ES-I3 (cell line): ENCODE results near the gene MAN1A2.
"Not testable (repeated sequence)": the region's sequence is repeated elsewhere in the genome, so short reads cannot be mapped to it uniquely, and the experiment has no call there.

Experiments used
- H3K36me3 ChIP-seq: 2 replicates; pipeline ENCODE4 v1.6.1; 2013; ENCODE audit warnings: mild to moderate bottlenecking, low read length, control low read depth, moderate library complexity; ENCODE audit not compliant: insufficient read depth
- H3K4me1 ChIP-seq: 2 replicates; pipeline ENCODE4 v1.6.1; 2013; ENCODE audit warnings: mild to moderate bottlenecking, control low read depth, low read length; ENCODE audit not compliant: insufficient read depth
- H3K9ac ChIP-seq: 2 replicates; pipeline ENCODE4 v1.6.1; 2013; ENCODE audit warnings: low read depth, mild to moderate bottlenecking, low read length, moderate library complexity
- H3K9me3 ChIP-seq: 2 replicates; pipeline ENCODE4 v1.6.1; 2013; ENCODE audit warnings: mild to moderate bottlenecking, low read length, moderate library complexity; ENCODE audit not compliant: control insufficient read depth, insufficient read depth

MAN1A2 gene

DNA sequence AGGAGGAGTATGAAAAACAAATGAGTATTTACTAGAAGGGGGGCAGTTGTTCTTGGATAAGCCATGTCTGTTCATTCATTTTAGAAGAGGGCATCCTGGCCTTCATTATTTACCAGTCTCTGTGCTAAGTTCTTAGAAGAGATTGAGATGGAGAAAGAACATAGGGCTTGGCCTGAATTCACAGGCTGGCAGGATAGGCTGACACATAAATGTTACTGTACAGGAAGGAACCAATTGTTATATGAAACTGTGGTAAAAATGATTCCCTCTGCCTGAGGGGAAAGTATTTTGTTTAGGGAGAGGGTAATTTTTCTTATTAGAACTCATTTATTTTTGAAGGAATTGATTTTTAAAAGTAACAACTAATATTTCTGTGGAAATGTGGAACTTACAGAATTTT is 99.5 kb downstream of the MAN1A2 start:
- H3K4me1 ChIP-seq, result no peaks in the 10 kb centered on the region

DNA sequence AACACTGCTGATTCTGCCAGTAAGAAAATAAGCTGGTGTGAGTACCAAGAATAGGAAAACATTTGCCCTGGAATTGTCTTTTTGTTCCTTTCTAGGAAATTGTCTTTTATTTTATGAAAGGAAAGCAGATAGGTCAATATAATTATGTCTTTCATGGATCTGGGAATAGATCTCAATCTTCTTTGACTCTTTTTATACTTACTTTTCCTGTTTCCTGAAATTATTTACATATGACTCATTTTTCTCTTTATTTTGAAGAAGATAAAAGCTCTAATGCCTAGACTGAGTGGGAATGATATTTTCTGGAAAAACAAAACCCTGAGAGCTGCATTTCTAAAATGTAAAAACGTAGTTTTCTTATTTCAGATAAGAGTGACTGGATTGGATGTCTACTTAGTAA is 100.1 kb downstream of the MAN1A2 start:
- no peak overlapping the region for H3K9ac ChIP-seq
- no peaks in the 10 kb centered on the region for H3K9me3 ChIP-seq
- no peaks in the 10 kb centered on the region for H3K4me1 ChIP-seq
- H3K36me3 ChIP-seq, result no peaks in the 10 kb centered on the region

More for the DNA sequence above, 99.5 kb downstream of the MAN1A2 start:
- Histone ChIP-seq H3K9ac (no peak overlapping the region), H3K9me3 (no peaks in the 10 kb centered on the region), H3K36me3 (no peaks in the 10 kb centered on the region)

DNA sequence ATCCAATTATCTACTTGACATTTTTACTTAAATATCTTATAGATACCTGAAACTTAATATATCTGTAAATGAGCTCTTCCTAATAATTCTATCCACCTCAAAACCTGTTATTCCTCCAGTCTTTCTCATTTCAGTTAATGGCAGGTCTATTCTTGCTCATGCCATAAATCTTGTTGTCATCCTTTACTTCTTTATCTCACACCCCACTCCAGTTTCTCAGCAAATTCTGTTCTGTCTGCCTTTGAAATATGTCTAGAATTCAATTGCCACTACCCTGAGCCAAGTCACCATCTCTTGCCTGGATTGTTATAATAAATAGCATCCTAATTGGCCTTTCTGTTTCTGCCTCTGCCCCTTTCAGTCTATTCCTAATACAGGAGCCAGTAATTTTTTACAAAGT is 105.8 kb downstream of the MAN1A2 start:
- Histone ChIP-seq H3K36me3 (no peaks in the 10 kb centered on the region), H3K9me3 (no peaks in the 10 kb centered on the region), H3K4me1 (no peaks in the 10 kb centered on the region), H3K9ac (no peak overlapping the region)

DNA sequence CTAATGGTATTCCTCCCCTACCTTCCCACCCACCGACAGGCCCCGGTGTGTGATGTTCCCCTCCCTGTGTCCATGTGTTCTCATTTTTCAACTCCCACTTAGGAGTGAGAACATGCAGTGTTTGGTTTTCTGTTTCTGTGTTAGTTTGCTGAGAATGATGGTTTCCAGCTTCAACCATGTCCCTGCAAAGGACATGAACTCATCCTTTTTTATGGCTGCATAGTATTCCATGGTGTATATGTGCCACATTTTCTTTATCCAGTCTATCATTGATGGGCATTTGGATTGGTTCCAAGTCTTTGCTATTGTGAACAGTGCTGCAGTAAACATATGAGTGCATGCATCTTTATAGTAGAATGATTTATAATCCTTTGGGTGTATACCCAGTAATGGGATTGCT is 108.2 kb downstream of the MAN1A2 start:
- H3K9me3 ChIP-seq, H3K36me3 ChIP-seq, H3K9ac ChIP-seq, H3K4me1 ChIP-seq: not testable (repeated sequence)

DNA sequence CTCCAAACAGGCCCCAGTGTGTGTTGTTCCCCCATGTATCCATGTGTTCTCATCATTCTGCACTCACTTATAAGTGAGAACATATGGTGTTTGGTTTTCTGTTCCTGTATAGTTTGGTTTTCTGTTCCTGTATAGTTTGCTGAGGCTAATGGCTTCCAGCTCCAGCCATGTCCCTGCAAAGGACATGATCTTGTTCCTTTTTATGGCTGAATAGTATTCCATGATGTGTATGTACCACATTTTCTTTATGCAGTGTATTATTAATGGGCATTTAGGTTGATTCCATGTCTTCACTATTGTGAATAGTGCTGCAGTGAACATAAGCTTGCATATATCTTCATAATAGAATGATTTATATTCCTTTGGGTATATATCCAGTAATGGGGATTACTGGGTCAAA is 111.8 kb downstream of the MAN1A2 start:
- H3K36me3 ChIP-seq, result no peaks in the 10 kb centered on the region
- no peak overlapping the region for H3K9ac ChIP-seq
- no peaks in the 10 kb centered on the region for H3K9me3 ChIP-seq
- H3K4me1 ChIP-seq, result no peaks in the 10 kb centered on the region

DNA sequence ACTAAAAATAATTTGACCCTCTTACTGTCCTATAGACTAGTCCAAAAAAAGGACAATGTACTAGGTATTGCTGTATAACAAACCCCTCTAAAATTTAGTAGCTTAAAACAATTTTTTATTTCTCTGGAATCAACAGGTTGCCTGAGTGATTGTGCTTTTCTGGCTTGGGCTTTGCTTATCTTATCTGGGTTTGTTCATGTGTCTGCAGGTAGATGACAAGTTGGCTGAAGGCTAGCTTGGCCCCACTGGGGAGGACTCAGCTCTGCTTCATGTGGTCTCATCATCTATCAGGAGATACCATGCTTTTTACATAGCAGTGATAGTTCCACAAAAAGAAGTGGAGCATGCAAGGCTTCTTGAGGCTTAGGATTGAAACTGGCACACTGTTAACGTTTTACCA is 114.2 kb downstream of the MAN1A2 start:
- Histone ChIP-seq H3K36me3 (no peaks in the 10 kb centered on the region), H3K4me1 (no peaks in the 10 kb centered on the region), H3K9me3 (no peaks in the 10 kb centered on the region), H3K9ac (no peak overlapping the region)

DNA sequence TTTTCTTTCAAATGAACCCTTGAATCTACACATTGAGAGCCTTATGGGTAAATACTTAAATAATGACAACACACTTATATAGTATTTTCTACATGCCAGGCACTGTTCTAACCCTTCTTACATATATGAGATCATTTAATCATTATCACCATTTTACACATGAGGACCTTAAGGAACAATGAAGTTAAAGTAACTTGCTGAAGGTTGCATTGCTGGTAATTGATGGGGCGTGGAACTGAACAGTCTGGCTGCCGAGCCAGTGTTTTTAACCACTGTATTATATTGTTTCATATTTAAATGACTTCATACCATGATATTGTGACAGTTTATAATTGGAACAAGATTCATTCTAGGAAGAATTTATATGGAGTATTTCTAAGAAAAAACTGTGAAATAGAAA is 126.7 kb downstream of the MAN1A2 start:
- H3K36me3 ChIP-seq, result no peaks in the 10 kb centered on the region
- H3K9ac ChIP-seq, result no peak overlapping the region
- H3K4me1 ChIP-seq, result no peaks in the 10 kb centered on the region
- H3K9me3 ChIP-seq, result no peaks in the 10 kb centered on the region

DNA sequence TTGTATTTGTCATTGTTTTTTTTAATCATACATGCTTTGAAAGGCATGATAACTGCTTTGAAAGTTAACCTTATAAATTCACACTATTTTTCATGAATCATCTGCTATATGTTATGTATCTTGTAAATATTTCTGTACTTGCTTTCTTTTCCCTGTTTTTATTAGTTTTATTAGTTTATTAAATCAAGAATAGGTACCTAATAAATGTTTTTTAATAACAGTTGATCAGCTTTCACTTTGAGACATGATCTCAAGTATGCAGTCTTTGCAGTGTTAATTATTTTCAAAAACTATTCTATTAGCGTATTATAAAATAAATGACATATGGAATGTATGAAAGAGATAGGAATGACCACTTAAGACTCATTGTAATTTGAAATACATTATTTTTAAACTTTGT is 127.8 kb downstream of the MAN1A2 start:
- H3K4me1 ChIP-seq, result no peaks in the 10 kb centered on the region
- H3K9me3 ChIP-seq, result no peaks in the 10 kb centered on the region
- no peak overlapping the region for H3K9ac ChIP-seq
- H3K36me3 ChIP-seq, result no peaks in the 10 kb centered on the region

DNA sequence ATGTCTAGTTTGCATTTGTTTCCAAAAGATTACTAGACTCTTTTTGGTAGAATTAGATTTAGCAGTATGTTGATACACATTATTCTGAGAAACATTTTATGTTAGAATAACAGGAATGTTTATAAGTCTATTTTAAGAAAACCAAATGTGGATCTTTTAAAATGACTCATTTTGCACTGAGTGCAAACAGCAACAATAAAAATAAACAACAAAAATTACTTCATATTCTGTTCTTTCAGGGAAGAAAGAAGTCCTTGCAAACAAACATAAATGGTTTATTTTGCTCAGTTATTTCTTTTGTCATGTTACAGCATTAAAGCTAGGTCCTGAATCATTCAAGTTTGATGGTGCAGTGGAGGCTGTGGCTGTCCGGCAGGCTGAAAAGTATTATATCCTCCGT is 131.8 kb downstream of the MAN1A2 start:
- no peaks in the 10 kb centered on the region for H3K9me3 ChIP-seq
- H3K4me1 ChIP-seq, result no peaks in the 10 kb centered on the region
- H3K9ac ChIP-seq, result no peak overlapping the region
- no peaks in the 10 kb centered on the region for H3K36me3 ChIP-seq

DNA sequence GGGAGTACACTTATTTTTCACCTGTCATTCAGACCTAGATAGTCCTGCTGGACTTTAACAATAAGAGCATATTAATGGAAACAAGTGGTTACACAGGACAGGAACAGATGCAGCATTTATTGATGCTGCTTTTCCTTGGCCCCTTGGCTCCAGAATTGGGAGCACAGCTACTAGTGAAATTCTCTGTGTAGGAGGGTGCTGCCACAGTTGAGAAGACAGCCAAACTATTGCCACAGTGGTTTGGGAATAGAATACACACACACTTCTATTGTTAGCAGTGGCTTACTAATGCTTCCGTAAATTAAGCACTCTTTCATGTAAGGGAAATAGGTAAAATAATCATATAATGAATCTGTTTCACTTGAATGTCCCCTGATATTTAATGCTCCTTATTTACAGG is 133.3 kb downstream of the MAN1A2 start:
- Histone ChIP-seq H3K4me1 (no peaks in the 10 kb centered on the region), H3K36me3 (no peaks in the 10 kb centered on the region), H3K9me3 (no peaks in the 10 kb centered on the region), H3K9ac (no peak overlapping the region)

DNA sequence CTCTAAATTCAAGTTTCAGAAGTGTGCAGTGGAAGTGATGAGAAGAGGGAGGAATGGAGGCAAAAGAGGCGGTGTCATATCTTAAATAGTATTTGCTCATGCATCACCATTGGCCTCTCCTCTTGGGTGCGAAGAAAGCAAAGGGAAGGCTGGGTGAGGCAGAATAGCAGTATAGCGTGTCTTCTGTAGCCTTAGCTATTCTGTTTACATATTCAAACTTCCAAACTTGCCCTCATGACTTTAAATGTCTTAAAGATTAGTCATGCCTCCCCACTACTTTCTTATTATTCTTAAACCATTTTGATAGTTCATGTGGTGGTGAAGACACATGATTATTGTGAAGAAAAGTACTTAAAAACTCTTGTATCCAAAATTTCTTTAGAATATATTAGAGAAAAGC is 134.0 kb downstream of the MAN1A2 start:
- no peaks in the 10 kb centered on the region for H3K4me1 ChIP-seq
- no peak overlapping the region for H3K9ac ChIP-seq
- H3K9me3 ChIP-seq, result no peaks in the 10 kb centered on the region
- H3K36me3 ChIP-seq, result no peaks in the 10 kb centered on the region

DNA sequence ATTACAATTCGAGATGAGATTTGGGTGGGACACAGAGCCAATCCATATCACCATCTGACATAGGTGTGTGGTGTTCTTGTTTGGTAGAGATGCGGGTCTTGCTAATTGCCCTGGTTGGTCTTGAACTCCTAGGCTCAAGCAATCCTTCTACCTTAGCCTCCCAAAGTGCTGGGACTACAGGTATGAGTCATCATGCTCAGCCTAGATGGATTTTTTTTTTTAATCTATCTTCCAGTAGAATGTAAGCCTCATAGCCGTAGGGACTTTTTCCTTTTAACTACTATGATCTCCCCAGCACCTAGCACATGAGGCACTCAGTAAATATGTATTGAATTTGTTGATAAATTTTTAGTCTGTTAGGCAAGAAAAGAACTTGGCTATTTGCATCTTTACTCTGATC is 144.0 kb downstream of the MAN1A2 start:
- Histone ChIP-seq H3K4me1 (no peaks in the 10 kb centered on the region), H3K9ac (no peak overlapping the region), H3K36me3 (no peaks in the 10 kb centered on the region), H3K9me3 (no peaks in the 10 kb centered on the region)

DNA sequence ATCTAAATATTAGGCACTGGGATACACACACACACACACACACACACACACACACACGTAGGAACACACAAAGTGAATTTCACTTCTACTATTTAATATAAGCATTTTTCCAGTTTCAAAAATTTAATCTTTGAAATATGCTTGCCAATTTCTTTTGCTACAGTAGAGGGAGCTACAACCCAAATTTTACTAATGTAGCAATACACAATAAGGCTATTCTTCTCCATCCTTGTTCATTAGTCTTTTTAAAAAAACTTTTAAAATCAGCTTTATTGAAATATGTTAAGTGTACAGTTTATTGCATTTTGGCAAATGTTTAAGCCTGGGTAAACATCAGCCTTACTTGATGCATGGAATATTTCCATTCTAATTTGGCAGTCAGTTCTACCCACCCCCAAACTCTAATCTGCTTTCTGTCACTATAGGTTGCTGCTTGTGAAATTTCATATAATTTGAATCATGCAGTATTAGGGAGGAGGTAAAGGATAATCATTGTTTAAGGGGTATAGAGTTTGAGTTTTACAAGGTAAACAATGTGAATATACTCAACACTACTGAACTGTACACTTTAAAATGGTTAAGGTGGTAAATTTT is 145.6 kb downstream of the MAN1A2 start:
- no peak overlapping the region for H3K9ac ChIP-seq

DNA sequence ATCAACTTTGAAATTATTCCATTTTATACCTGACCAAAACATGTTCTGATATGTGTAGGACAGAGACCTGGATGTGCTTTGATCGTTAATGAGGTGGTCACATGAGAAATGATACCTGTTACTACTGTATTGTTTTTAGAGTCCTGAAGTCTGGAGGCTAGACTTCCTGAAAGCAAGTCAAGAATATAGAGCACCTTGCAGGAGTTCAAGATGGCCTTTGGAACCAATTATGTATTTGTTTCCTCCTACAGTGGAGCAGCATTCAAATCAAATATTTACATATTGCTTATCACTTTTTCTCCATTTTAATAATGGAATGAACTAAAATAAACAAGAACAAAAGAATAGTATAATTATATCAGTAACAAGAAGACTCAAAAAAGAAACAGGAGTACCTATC is 155.9 kb downstream of the MAN1A2 start:
- H3K36me3 ChIP-seq, result no peaks in the 10 kb centered on the region
- no peaks in the 10 kb centered on the region for H3K9me3 ChIP-seq
- no peak overlapping the region for H3K9ac ChIP-seq
- no peaks in the 10 kb centered on the region for H3K4me1 ChIP-seq

More for the DNA sequence above, 145.6 kb downstream of the MAN1A2 start:
- H3K9me3 ChIP-seq, result no peaks in the 10 kb centered on the region
- H3K4me1 ChIP-seq, result no peaks in the 10 kb centered on the region
- 0 out of 2 replicates have a peak, but pooled peaks cover 2% of the 10 kb centered on the region for H3K36me3 ChIP-seq

DNA sequence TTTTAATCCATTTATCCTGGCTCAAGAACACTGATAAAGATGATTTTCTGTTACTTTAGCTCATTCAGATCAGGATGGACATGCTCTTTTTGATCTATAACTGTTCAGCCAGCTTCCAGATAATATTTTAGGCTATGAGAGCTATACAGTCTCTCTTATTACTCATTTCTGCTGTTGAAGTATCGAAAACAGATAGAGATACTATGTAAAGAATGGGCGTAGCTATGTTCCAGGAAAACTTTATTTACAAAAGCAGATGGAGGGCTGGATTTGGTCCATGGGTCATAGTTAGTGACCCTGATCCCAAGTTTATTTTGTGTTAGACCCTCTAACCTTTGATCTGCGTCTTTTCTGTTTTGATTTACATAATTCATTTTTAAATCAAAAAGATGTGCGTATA is 159.8 kb downstream of the MAN1A2 start:
- H3K9me3 ChIP-seq, result no peaks in the 10 kb centered on the region
- no peaks in the 10 kb centered on the region for H3K4me1 ChIP-seq
- no peak overlapping the region for H3K9ac ChIP-seq
- H3K36me3 ChIP-seq, result no peaks in the 10 kb centered on the region

DNA sequence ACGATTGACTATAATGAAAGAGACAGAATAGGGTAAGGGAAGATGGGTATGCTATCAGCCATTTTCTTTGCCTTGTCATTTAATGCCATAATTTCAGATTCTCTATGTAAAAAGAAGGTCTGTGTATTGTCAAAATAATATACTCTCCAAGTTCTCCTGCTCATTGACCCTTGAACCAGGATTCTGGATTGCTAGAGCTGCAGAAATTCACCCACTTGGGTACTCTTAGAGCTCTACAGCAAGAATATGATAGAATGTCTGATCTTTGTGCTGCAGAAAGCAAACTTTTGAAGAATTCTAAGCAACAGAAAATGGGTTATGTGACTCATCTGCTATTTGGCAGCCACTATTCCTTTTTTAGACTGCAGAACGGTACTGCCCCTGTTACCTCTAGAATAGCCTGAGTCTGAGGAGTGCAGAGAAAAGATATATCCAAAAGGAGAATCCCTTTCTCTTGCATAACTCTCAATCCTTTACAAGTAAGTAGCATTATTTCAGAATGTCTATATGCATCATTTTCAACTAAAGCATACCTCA is 160.4 kb downstream of the MAN1A2 start:
- no peaks in the 10 kb centered on the region for H3K4me1 ChIP-seq
- no peaks in the 10 kb centered on the region for H3K36me3 ChIP-seq
- no peaks in the 10 kb centered on the region for H3K9me3 ChIP-seq
- no peak overlapping the region for H3K9ac ChIP-seq
